ENCODE measurements around the gene TRAF1.

DNA sequence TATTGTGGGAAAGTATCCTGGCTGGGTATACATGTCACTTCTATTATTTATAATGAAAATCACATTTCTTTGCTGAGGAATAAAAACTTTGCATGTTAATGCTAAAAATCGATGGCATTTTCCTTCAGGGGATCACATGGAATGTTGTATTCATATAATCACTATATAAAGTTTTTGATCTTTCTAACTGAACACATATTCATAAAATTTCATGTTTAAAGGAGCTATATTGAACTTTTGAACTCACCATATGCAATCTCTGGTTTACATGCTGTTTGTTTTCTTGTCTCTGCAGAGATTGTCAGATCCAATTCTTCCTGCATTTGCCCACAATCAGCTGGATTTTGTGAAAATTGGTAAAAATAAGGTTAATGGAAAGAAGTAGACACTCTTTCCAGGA lies 33.4 kb upstream of the TRAF1 start:
- TF ChIP-seq POLR2A (IDR thresholded peaks at IDR 0.05), result no peak
- TF ChIP-seq, protein P1, sequence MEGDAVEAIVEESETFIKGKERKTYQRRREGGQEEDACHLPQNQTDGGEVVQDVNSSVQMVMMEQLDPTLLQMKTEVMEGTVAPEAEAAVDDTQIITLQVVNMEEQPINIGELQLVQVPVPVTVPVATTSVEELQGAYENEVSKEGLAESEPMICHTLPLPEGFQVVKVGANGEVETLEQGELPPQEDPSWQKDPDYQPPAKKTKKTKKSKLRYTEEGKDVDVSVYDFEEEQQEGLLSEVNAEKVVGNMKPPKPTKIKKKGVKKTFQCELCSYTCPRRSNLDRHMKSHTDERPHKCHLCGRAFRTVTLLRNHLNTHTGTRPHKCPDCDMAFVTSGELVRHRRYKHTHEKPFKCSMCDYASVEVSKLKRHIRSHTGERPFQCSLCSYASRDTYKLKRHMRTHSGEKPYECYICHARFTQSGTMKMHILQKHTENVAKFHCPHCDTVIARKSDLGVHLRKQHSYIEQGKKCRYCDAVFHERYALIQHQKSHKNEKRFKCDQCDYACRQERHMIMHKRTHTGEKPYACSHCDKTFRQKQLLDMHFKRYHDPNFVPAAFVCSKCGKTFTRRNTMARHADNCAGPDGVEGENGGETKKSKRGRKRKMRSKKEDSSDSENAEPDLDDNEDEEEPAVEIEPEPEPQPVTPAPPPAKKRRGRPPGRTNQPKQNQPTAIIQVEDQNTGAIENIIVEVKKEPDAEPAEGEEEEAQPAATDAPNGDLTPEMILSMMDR (IDR thresholded peaks at IDR 0.05), result no peak
- no peak for TF ChIP-seq EP300 (IDR thresholded peaks at IDR 0.05)

Measured in suprapubic skin (tissue), 3 donors.